ENCODE data around the gene ERH. TPM values are rescaled to one million over a fixed set of nuclear protein-coding genes. Genes with fewer than 3 reads are reported as not detected.

ERH gene
- total RNA-seq, 1 experiment from 2014 or later: 352 TPM

DNA sequence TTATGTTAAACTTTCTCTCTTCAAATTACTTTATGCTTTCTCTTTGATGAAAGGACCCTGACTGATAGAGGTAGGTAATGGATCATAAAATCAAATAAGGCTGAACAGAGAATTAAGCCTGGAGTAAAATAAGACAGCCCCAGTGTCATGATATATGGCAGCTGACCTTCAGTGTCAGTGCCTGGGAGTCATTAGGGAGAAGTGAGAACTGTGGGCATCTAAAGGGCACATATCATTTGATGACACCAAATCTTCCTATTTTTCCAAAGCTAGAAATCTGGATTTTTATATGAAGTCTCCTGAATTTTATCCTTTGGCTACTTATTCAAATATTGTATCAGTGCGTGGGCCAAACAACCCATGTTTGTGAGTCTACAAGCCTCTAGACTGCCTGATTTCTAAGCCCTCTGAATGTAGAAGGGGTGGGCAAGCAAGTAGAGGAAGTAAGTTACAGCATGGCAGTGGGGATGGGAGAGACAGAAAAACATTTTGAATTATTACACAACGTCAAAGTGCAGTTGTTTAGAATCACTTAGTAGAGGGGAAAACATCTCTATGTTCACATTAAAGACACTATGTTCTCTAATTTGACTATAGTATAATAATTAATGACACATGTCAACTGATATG, 10.3 kb upstream of the ERH start:
- intact Hi-C loops (cut with micrococcal nuclease): no loop called here
- no TSS peak for BruUV-seq (replicated peaks)
- no peak for ATAC-seq
- peaks cover 92% of the 10 kb centered on the region for H3K79me2 ChIP-seq (ENCODE audit: insufficient read depth, low read length)
- H3K27ac ChIP-seq (ENCODE audit: low read depth, low read length): no peak overlapping the region
- no peaks in the 10 kb centered on the region for H3K36me3 ChIP-seq (ENCODE audit: control insufficient read depth in 1 of 2, insufficient read depth in 2 of 2, low read length in 2 of 2)
- POLR2A ChIA-PET: no interaction called here
- H3K9ac ChIP-seq (ENCODE audit: low read length): no peak overlapping the region
- no peaks in the 10 kb centered on the region for H3K27me3 ChIP-seq (ENCODE audit: insufficient read depth, low read length)
- H3K4me1 ChIP-seq (ENCODE audit: control insufficient read depth in 1 of 2, insufficient read depth in 2 of 2, low read length in 2 of 2): no peaks in the 10 kb centered on the region
- CTCF ChIA-PET: no interaction called here
- no peaks in the 10 kb centered on the region for H3K9me3 ChIP-seq (ENCODE audit: control insufficient read depth in 1 of 2, insufficient read depth in 1 of 2, low read depth in 1 of 2, low read length in 2 of 2)
- TF ChIP-seq RAD21 (IDR thresholded peaks at IDR 0.05; ENCODE audit: low read depth): no peak
- TF ChIP-seq JUND (IDR thresholded peaks at IDR 0.05): no peak
- TF ChIP-seq EZH2phosphoT487 (IDR thresholded peaks at IDR 0.05; ENCODE audit: borderline replicate concordance): no peak
- TF ChIP-seq ZNF274 (IDR thresholded peaks at IDR 0.05; ENCODE audit: low read depth, low read length): no peak
- no peak for TF ChIP-seq FOSL1 (IDR thresholded peaks at IDR 0.05; ENCODE audit: low read depth)
- no peak overlapping the region for H3K4me2 ChIP-seq (ENCODE audit: low read length)
- no peak for DNase-seq (ENCODE audit: low read depth, low spot score)
- RAD21 ChIA-PET (ENCODE audit: low non-redundant PET in 1 of 2, low total read pairs in 2 of 2, uncharacterized antibody in 2 of 2, unreplicated experiment in 2 of 2): no interaction called here
- H2AFZ ChIP-seq (ENCODE audit: low read depth, low read length, poor library complexity, severe bottlenecking): no peak overlapping the region
- no peaks in the 10 kb centered on the region for H3K9me2 ChIP-seq (ENCODE audit: insufficient read depth)
- no peak overlapping the region for H3K4me3 ChIP-seq (replicated peaks in 1 of 2; ENCODE audit: low read depth in 1 of 2, low read length in 2 of 2)
- peaks cover 5% of the 10 kb centered on the region; the same call in 1 of the 2 replicates for H4K20me1 ChIP-seq (ENCODE audit: insufficient read depth)

DNA sequence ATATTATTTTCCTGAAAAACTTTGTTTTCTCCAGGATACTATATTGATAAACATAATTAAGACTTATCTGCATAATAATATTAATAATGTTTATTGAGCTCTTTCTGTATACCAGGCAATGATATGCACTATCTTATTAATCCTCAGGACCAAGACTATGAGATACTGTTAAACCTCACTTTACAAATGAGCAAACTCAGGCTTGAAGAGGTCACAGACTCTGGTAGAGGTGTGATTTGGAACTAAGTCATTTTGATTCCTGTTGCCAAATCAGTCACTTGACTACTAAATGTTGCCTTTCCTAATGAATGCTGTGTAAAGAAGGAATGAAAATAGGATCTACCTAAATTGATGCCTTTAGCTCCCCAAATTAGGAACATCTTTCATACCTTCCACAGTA, 7.7 kb upstream of the ERH start:
- TF ChIP-seq JUND (IDR thresholded peaks at IDR 0.05): no peak
- TF ChIP-seq POLR2AphosphoS5 (IDR thresholded peaks at IDR 0.05; ENCODE audit: low read depth, low read length): no peak
- no peak for TF ChIP-seq ZFX (IDR thresholded peaks at IDR 0.05)
- no peak for TF ChIP-seq FOSL1 (IDR thresholded peaks at IDR 0.05; ENCODE audit: low read depth)
- no peak for TF ChIP-seq CBX3 (IDR thresholded peaks at IDR 0.05; ENCODE audit: low read depth)
- no peak for TF ChIP-seq ELF1 (IDR thresholded peaks at IDR 0.05; ENCODE audit: borderline replicate concordance, low read depth)
- TF ChIP-seq RAD21 (IDR thresholded peaks at IDR 0.05; ENCODE audit: low read depth): no peak
- no peak for TF ChIP-seq POLR2A (IDR thresholded peaks at IDR 0.05; ENCODE audit: borderline replicate concordance, extremely low read depth, insufficient read depth, insufficient read length)
- TF ChIP-seq ZNF274 (IDR thresholded peaks at IDR 0.05; ENCODE audit: low read depth, low read length): no peak
- TF ChIP-seq SRF (IDR thresholded peaks at IDR 0.05; ENCODE audit: low read depth): no peak
- TF ChIP-seq, protein P1, sequence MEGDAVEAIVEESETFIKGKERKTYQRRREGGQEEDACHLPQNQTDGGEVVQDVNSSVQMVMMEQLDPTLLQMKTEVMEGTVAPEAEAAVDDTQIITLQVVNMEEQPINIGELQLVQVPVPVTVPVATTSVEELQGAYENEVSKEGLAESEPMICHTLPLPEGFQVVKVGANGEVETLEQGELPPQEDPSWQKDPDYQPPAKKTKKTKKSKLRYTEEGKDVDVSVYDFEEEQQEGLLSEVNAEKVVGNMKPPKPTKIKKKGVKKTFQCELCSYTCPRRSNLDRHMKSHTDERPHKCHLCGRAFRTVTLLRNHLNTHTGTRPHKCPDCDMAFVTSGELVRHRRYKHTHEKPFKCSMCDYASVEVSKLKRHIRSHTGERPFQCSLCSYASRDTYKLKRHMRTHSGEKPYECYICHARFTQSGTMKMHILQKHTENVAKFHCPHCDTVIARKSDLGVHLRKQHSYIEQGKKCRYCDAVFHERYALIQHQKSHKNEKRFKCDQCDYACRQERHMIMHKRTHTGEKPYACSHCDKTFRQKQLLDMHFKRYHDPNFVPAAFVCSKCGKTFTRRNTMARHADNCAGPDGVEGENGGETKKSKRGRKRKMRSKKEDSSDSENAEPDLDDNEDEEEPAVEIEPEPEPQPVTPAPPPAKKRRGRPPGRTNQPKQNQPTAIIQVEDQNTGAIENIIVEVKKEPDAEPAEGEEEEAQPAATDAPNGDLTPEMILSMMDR (IDR thresholded peaks at IDR 0.05 in 2 of 3, conservative IDR thresholded peaks at IDR 0.05 in 1 of 3; ENCODE audit: borderline replicate concordance in 1 of 3, insufficient read depth in 1 of 3, low read depth in 2 of 3, low read length in 2 of 3): no peak
- peaks cover 98% of the 10 kb centered on the region for H3K79me2 ChIP-seq (ENCODE audit: insufficient read depth, low read length)

More for the DNA sequence above, 7.7 kb upstream of the ERH start:
- no peak overlapping the region for H3K9ac ChIP-seq (ENCODE audit: low read length)
- intact Hi-C loops (cut with micrococcal nuclease): no loop called here
- no peak overlapping the region for H2AFZ ChIP-seq (ENCODE audit: low read depth, low read length, poor library complexity, severe bottlenecking)
- H3K27ac ChIP-seq (ENCODE audit: low read depth, low read length): no peak overlapping the region
- ChIA-PET CTCF (no interaction called here), POLR2A (interaction anchor here (0.8 kb wide), 1 partner anchor 1966 kb away, joined by 3 read pairs; no protein-coding TSS in a partner anchor), RAD21 (ENCODE audit: low non-redundant PET in 1 of 2, low total read pairs in 2 of 2, uncharacterized antibody in 2 of 2, unreplicated experiment in 2 of 2) (no interaction called here)
- no peak for DNase-seq (ENCODE audit: low read depth, low spot score)
- no peak overlapping the region for H3K4me2 ChIP-seq (ENCODE audit: low read length)
- H3K27me3 ChIP-seq (ENCODE audit: insufficient read depth, low read length): no peaks in the 10 kb centered on the region
- BruUV-seq (replicated peaks): no TSS peak
- H3K9me2 ChIP-seq (ENCODE audit: insufficient read depth): no peaks in the 10 kb centered on the region
- ATAC-seq: no peak
- no peaks in the 10 kb centered on the region for H3K9me3 ChIP-seq (ENCODE audit: control insufficient read depth in 1 of 2, insufficient read depth in 1 of 2, low read depth in 1 of 2, low read length in 2 of 2)
- H4K20me1 ChIP-seq (ENCODE audit: insufficient read depth): no peaks in the 10 kb centered on the region; the same call in 1 of the 2 replicates
- no peak overlapping the region for H3K4me3 ChIP-seq (replicated peaks in 1 of 2; ENCODE audit: low read depth in 1 of 2, low read length in 2 of 2)
- H3K36me3 ChIP-seq (ENCODE audit: control insufficient read depth in 1 of 2, insufficient read depth in 2 of 2, low read length in 2 of 2): no peaks in the 10 kb centered on the region
- no peaks in the 10 kb centered on the region for H3K4me1 ChIP-seq (ENCODE audit: control insufficient read depth in 1 of 2, insufficient read depth in 2 of 2, low read length in 2 of 2)

Data from HCT116 (cell line).